RWPE1 (cell line): Measurements from ENCODE around the gene EPHB2.

Experiments used
- CTCF ChIA-PET: fragments of 350-600 bp; sonication (Branson Sonifier 250); formaldehyde crosslinking; extraction: SDS; loops from one replicate; lab custom pipeline; 2021; lab: Yijun Ruan, JAX
- POLR2A ChIA-PET: fragments of 400-600 bp; formaldehyde crosslinking; extraction: SDS; loops from one replicate; lab custom pipeline; 2020; ENCODE audit warnings: antibody characterized with exemption; ENCODE audit not compliant: low non-redundant PET; lab: Yijun Ruan, JAX
- DNase-seq: peaks from one replicate; pipeline ENCODE4 v3.0.0; 2012; ENCODE audit warnings: low spot score
- H3K27ac ChIP-seq: fragments of 450-650 bp; 2 replicates; pipeline ENCODE4 v1.5.1; 2017
- CTCF ChIP-seq: fragments of 450-650 bp; conservative IDR thresholded peaks from 2 replicates; pipeline ENCODE4 v1.5.1; 2017; ENCODE audit warnings: low read depth, mild to moderate bottlenecking

The EPHB2 gene

GRCh38 chr1:22952694-22953056 is 242.0 kb downstream of the EPHB2 start:
- ChIA-PET POLR2A (no interaction called here), CTCF (interaction anchor here (1.9 kb wide), 1 partner anchor 11 kb away, joined by 6 read pairs; no protein-coding TSS in a partner anchor)
- no peak for DNase-seq

GRCh38 chr1:22953057-22953739 is 242.6 kb downstream of the EPHB2 start:
- no peak for TF ChIP-seq CTCF
- ChIA-PET POLR2A (no interaction called here), CTCF (interaction anchor here (0.6 to 1.9 kb wide), 2 partner anchors 11 to 17 kb away, joined by 4 to 6 read pairs; no protein-coding TSS in a partner anchor)
- H3K27ac ChIP-seq, result no peak overlapping the region
- no peak for DNase-seq

More at GRCh38 chr1:22952694-22953056, 242.0 kb downstream of the EPHB2 start:
- H3K27ac ChIP-seq, result no peak overlapping the region
- no peak for TF ChIP-seq CTCF

GRCh38 chr1:22953740-22954141 is 243.1 kb downstream of the EPHB2 start:
- CTCF ChIA-PET, result interaction anchor here (0.6 kb wide), 1 partner anchor 16 kb away, joined by 4 read pairs; no protein-coding TSS in a partner anchor
- no peak for TF ChIP-seq CTCF
- POLR2A ChIA-PET, result no interaction called here
- no peak overlapping the region for H3K27ac ChIP-seq
- DNase-seq, result no peak

- ChIA-PET CTCF (interaction anchor here (1.0 kb wide), 1 partner anchor 8 kb away, joined by 5 read pairs; no protein-coding TSS in a partner anchor), POLR2A (no interaction called here)
- TF ChIP-seq CTCF, result no peak
- DNase-seq, result no peak
- no peak overlapping the region for H3K27ac ChIP-seq
Observed at GRCh38 chr1:22955146-22955545, 244.5 kb downstream of the EPHB2 start.

- ChIA-PET POLR2A (no interaction called here), CTCF (no interaction called here)
- no peak for TF ChIP-seq CTCF
Observed at GRCh38 chr1:22957066-22957465, 246.4 kb downstream of the EPHB2 start.

GRCh38 chr1:22958556-22958955 is 247.9 kb downstream of the EPHB2 start:
- TF ChIP-seq CTCF, result no peak
- ChIA-PET CTCF (interaction anchor here (1.0 kb wide), 1 partner anchor 44 kb away, joined by 3 read pairs; no protein-coding TSS in a partner anchor), POLR2A (no interaction called here)
- H3K27ac ChIP-seq, result no peak overlapping the region
- no peak for DNase-seq

More at GRCh38 chr1:22957066-22957465, 246.4 kb downstream of the EPHB2 start:
- no peak for DNase-seq
- H3K27ac ChIP-seq, result no peak overlapping the region
